Ovary (tissue), 3 donors: ENCODE data around the gene CRYGA.

Experiments
- EP300 ChIP-seq: sonication (generic); formaldehyde crosslinking; IDR thresholded peaks from one replicate; pipeline ENCODE4 v1.6.1; 2017; ENCODE audit warnings: antibody characterized with exemption
- TF ChIP-seq, protein P1 (sequence below), 3 donors: fragments of 450-650 bp in 2 of 3; fragments of 200-600 bp in 1 of 3; IDR thresholded peaks; one replicate each; pipeline versions ENCODE4 v1.5.1 to v1.8.0; 2016 to 2022; ENCODE audit warnings: antibody characterized with exemption in 3 of 3, mild to moderate bottlenecking in 1 of 3
- donor health status: DM: no; HTN: no; CAD: no.

DNA sequence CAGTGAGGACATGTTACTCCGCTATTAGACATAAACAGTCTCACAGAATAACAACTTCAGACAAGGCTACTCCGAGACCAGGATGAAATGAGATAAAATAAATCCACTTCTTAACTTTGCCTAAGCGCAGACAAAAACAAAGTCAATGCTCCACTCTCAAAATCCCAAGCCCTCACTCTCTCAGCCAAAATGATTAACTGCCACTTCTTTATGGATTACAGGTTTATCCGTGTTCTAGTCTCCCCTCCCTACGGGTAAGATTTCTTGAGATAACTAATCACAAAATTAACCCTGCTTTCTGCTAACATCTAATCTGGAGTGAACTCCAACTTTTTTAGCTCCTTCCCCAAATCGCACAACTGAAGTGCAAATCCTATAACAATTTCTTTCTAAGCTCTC lies 32.7 kb downstream of the CRYGA start:
- no peak for TF ChIP-seq EP300
- TF ChIP-seq, protein P1, sequence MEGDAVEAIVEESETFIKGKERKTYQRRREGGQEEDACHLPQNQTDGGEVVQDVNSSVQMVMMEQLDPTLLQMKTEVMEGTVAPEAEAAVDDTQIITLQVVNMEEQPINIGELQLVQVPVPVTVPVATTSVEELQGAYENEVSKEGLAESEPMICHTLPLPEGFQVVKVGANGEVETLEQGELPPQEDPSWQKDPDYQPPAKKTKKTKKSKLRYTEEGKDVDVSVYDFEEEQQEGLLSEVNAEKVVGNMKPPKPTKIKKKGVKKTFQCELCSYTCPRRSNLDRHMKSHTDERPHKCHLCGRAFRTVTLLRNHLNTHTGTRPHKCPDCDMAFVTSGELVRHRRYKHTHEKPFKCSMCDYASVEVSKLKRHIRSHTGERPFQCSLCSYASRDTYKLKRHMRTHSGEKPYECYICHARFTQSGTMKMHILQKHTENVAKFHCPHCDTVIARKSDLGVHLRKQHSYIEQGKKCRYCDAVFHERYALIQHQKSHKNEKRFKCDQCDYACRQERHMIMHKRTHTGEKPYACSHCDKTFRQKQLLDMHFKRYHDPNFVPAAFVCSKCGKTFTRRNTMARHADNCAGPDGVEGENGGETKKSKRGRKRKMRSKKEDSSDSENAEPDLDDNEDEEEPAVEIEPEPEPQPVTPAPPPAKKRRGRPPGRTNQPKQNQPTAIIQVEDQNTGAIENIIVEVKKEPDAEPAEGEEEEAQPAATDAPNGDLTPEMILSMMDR (IDR thresholded peaks at IDR 0.05), result no peak
